NCI-H226 (cell line): ENCODE results near the gene AKR1C2.
A peak's percentile ranks its signal among the peaks of the same experiment; 100 is the strongest.
"Not testable (repeated sequence)": the region's sequence is repeated elsewhere in the genome, so short reads cannot be mapped to it uniquely, and the experiment has no call there.

Source experiments
- DNase-seq: peaks from one replicate; pipeline ENCODE4 v3.0.0-alpha.2; 2015

AKR1C2 gene

DNA sequence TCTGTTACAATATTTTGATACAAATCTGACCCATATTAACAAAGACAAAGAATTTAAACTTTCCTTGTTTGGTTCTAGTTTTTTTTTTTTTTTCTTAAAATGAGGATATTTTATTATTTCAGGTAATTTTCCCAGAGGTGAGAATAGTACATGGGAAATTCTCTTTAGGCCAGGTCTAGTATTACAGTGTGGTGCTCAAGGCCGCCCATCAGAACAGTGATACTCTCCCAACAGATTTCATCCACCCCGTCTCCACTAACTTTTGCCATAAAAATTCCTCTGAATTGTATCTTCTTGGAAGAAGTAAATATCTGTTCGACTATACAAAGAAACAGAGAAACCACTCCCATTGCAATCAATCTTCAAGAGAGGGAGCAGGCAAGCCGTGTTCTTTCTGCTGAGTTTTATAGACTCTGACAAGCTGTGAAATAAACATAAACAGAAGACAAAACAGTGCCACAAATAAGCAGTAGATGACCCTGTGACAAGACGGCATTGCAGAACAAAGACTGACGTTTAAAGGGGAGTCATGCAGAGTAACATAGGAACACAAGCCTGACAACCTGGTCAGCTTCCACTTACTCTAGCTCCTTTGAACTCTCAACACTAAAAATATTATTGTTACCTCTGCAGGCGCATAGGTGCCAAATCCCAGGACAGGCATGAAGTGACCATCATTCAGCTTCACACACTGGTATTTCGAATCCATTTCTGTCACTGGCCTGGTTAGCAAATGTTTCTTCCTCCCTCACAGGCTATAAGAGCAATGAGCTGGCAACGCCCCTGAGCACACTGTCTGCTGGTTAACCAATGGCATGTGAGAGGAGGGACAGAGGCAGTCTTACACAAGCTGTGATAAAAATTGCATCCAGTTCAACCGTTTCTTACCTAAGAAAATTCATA is at the start of gene AKR1C2:
Gene AKR1C2, minus strand, starts transcription at position 731 of the 903 bp plus-strand sequence. Its CDS starts 22 bp downstream, at position 709.
- not testable (repeated sequence) for DNase-seq

- DNase-seq = not testable (repeated sequence)
Measured at GRCh38 chr10:5052951-5053500, 49.4 kb upstream of the AKR1C2 start.

DNA sequence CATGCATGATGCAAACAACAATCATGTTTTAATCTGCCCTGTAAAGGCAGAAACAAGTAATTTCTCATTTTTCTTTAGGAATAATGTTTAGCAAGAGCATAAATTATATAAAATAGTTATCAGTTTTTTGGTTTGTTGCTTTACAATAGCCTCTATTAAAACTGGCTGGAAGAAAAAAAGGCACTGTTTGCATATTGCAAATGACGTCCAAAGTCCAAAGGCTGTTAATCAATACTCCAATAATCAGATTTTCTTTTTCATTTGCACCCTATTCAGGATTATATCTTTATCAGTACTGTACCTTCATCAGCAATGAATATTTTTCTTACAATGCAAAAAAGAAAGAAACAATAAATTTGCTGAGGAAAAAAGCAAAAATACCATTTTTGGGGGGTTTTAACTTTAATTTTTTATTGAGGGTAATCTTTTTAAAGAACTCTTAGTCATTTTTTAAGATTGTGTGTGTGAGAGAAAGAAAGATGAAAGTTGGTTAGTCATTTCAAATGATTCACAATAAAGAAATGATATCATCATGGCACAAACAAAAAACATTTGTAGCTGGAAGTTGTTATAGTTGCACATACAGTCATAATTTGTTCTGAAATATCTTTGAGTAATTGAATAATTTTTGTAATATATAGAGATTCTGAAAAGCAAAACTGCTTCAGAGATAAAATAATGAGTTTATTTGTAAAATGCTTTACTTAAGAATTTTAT is 44.4 kb upstream of the AKR1C2 start:
- no peak for DNase-seq

- not testable (repeated sequence) for DNase-seq
Measured at GRCh38 chr10:5047055-5047454, 43.4 kb upstream of the AKR1C2 start.

GRCh38 chr10:5046410-5046809 is 42.8 kb upstream of the AKR1C2 start:
- DNase-seq = no peak

DNA sequence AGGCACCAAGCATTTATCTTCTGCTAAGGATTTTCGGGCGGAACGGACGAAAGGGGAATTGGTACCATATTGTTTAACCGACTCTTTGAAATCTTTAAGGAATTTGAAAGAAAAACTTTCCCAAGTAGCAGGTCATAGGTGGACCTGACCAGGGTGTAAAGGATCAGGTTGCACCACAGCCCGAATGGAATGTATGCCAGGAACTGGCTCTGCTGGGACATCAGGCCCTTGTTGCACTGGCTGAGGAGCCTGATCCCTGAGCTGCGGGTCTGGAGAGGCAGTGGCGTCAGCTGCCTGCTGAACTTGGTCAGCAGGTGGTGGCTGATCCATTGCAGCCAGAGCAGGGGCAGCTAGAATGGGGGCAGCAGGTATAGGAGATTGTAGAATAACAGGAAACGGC is 41.4 kb upstream of the AKR1C2 start:
- DNase-seq = no peak

GRCh38 chr10:5043716-5044115 is 40.1 kb upstream of the AKR1C2 start:
- DNase-seq = no peak

DNA sequence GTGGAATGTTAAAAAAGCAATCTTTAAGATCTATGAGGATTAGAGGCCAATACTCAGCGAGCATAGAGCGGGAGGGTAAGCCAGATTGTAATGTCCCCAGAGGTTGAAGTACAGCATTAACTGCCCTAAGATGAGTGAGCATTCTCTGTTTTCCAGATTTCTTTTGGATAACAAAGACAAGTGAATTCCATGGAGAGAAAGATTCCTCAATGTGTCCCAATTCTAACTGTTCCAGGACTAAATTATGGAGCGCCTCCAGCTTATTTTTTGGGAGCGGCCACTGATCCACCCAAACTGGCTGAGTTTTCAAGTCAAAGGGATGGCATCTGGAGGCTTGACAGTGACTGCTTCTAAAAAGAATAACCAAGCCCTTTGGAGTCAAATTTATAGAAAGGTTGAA is 39.3 kb upstream of the AKR1C2 start:
- no peak for DNase-seq

GRCh38 chr10:5041471-5042023 is 37.9 kb upstream of the AKR1C2 start:
- DNase-seq = no peak

DNA sequence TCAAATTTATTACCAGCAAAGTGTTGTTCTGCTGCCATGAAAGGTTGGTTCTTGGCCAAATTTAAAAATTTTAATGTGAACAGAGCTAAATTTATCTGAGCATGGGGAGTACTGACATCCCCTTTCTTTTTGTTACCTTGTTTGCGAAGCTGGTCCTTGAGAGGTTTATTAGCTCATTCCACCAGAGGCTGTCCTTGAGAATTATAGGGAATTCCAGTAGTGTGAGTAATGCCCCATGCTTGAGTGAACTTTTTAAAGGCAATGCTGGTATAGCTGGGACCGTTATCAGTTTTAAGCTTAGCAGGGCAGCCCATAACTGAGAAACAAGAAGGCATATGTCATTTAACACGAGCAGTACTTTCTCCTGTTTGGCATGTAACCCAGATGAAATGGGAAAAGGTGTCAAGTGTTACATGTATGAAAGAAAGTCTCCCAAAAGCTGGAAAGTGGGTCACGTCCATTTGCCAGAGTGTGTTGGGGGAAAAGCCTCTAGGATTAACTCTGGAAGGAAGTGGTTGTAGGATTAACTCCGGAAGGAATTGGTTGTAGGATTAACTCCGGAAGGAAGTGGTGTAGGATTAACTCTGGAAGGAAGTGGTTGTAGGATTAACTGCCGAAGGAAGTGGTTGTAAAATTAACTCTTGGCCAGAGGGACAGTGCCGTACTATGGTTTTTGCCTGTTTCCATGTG is 37.3 kb upstream of the AKR1C2 start:
- DNase-seq = peak; percentile 11

- no peak for DNase-seq
Measured at GRCh38 chr10:5040010-5040673, 36.5 kb upstream of the AKR1C2 start.

GRCh38 chr10:5038733-5039132 is 35.1 kb upstream of the AKR1C2 start:
- DNase-seq = no peak

GRCh38 chr10:5038101-5038500 is 34.4 kb upstream of the AKR1C2 start:
- no peak for DNase-seq

- no peak for DNase-seq
Measured at GRCh38 chr10:5036511-5036910, 32.9 kb upstream of the AKR1C2 start.

- no peak for DNase-seq
Measured at GRCh38 chr10:5035356-5035755, 31.7 kb upstream of the AKR1C2 start.

- DNase-seq = no peak
Measured at GRCh38 chr10:5034588-5034987, 30.9 kb upstream of the AKR1C2 start.

DNA sequence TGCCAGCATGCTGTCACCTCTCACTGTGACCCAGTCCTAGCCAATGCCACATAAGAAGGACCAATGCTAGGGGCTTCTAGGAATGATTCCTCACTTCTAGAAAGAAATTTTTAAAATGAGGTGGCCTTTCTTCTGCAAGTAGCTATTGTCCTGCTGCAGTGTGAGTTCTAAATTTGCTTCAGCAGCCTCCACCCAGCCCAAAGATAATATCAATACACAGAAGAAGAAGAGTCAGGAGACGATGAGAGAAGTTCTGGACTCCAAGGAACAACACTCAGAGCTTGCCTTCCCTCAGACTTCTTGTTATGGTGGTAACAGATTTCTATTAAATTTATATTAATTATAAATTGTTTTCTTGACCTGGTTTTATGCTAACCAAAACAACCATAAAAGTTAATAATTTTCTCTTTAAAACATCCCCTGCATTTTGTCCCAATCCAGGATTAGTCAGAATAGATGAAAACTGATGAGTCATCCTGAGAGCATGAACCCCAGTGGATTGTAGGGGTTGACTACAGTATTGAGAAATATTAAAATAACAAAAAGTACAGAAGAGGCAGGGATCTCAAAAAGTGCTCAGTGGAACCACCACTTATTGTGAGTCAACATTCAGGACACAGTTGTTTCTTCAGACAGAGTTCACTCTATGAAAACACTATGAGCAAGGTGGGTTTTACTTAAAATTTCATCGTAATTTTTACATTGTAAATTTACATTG is 29.6 kb upstream of the AKR1C2 start:
- DNase-seq = peak; percentile 20

DNA sequence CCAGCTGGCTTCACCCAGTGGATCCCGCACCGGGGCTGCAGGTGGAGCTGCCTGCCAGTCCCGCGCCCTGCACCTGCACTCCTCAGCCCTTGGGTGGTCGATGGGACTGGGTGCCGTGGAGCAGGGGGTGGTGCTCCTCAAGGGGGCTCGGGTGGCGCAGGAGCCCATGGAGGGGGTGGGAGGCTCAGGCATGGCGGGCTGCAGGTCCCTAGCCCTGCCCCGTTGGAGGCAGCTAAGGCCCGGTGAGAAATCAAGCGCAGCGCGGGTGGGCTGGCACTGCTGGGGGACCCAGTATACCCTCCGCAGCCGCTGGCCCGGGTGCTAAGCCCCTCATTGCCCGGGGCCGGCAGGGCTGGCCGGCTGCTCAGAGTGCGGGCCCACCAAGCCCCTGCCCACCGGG is 28.8 kb upstream of the AKR1C2 start:
- not testable (repeated sequence) for DNase-seq

GRCh38 chr10:5031588-5031987 is 27.9 kb upstream of the AKR1C2 start:
- not testable (repeated sequence) for DNase-seq

DNA sequence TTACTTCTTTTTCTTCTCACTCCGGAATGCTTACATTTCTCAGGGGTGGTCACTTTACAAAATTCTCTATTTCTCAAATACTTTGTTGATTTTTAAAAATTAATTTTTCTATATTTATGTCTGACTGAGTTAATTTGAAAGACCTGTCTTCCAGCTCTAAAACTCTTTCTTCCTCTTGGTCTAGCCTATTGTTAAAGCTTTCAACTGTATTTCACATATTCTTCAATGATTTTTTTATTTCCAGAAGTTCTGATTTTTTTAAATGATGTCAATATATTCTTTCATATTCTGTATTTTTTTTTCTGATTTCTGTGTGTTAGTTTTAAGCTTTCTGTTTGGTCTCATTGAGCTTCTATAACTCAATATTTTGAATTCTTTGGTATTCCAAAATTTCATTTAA is 27.3 kb upstream of the AKR1C2 start:
- no peak for DNase-seq

- not testable (repeated sequence) for DNase-seq
Measured at GRCh38 chr10:5025461-5025881, 21.8 kb upstream of the AKR1C2 start.
